HepG2 (cell line): ENCODE measurements around the gene GIPC3. TPM values are rescaled to one million over a fixed set of nuclear protein-coding genes. Genes with fewer than 3 reads are reported as not detected.
A peak's percentile ranks its signal among the peaks of the same experiment; 100 is the strongest.

ENCODE experiments used
- ATAC-seq: fragments of 200-7000 bp; cut with Tn5 transposase; 3 replicates; pipeline ENCODE4 v1.9.1; 2020; ENCODE audit warnings: mild to moderate bottlenecking, moderate library complexity
- BruUV-seq: library from RNA; stranded (reverse); fragments of 400-500 nt; replicated peaks from 2 replicates; lab custom pipeline; 2021; lab: Mats Ljungman, UMichigan
- CTCF ChIA-PET: fragments of 300-600 bp; formaldehyde crosslinking; extraction: SDS; loops from one replicate; lab custom pipeline; 2021; ENCODE audit warnings: low total read pairs, inconsistent platforms, low intra/inter-chr PET ratio; lab: Yijun Ruan, JAX
- POLR2A ChIA-PET: fragments of 350-600 bp; sonication (Branson Sonifier 250); formaldehyde crosslinking; loops from one replicate; lab custom pipeline; 2020; ENCODE audit warnings: antibody characterized with exemption, inconsistent platforms; lab: Yijun Ruan, JAX
- DNase-seq: peaks from one replicate; pipeline ENCODE4 v3.0.0-alpha.2; 2015; ENCODE audit warnings: low spot score
- FAIRE-seq: peaks from 3 replicates; lab custom pipeline; 2011; peaks lifted over from hg19 to GRCh38; lab: Jason Lieb, UNC
- H2AFZ ChIP-seq: one replicate; pipeline ENCODE4 v1.6.1; 2011; ENCODE audit warnings: low read length, inconsistent platforms
- H3K27ac ChIP-seq: fragments of 300-600 bp; 3 replicates; pipeline ENCODE4 v1.8.0; 2011; ENCODE audit warnings: mixed run types, mild to moderate bottlenecking, mixed read lengths, low read length, inconsistent platforms; ENCODE audit not compliant: insufficient read depth; ENCODE audit errors: extremely low read length
- H3K27me3 ChIP-seq, 2 experiments: fragments of 200-600 bp in 1 of 2; 2 replicates in 1 of 2; 3 replicates in 1 of 2; pipeline versions ENCODE4 v1.6.0 to v1.8.0; 2011; ENCODE audit warnings: low read length in 2 of 2, mild to moderate bottlenecking in 2 of 2, moderate library complexity in 2 of 2, inconsistent platforms in 1 of 2; ENCODE audit not compliant: insufficient read depth in 2 of 2, control insufficient read depth in 1 of 2
- H3K36me3 ChIP-seq, 2 experiments: fragments of 200-600 bp in 1 of 2; replicated peaks in 1 of 2; 2 replicates in 1 of 2; 3 replicates in 1 of 2; pipeline versions ENCODE4 v1.5.1 to v1.8.0; 2011; ENCODE audit warnings: low read length in 2 of 2, inconsistent platforms in 1 of 2; ENCODE audit not compliant: insufficient read depth in 2 of 2, control insufficient read depth in 1 of 2
- H3K4me1 ChIP-seq: 2 replicates; pipeline ENCODE4 v1.5.1; 2012; ENCODE audit warnings: low read length, inconsistent platforms; ENCODE audit not compliant: insufficient read depth
- H3K4me2 ChIP-seq: 2 replicates; pipeline ENCODE4 v1.6.0; 2011; ENCODE audit warnings: low read depth, low read length, inconsistent platforms
- H3K4me3 ChIP-seq, 3 experiments: fragments of 200-600 bp in 1 of 3; sonication (generic), shearing (Covaris generic) in 1 of 3; replicated peaks in 1 of 3; 2 replicates each; pipeline ENCODE4 v1.5.1; 2011 to 2016; ENCODE audit warnings: low read length in 3 of 3, inconsistent platforms in 2 of 3, low read depth in 2 of 3, mild to moderate bottlenecking in 2 of 3, control low read depth in 1 of 3, mixed read lengths in 1 of 3; ENCODE audit not compliant: insufficient read depth in 1 of 3
- H3K79me2 ChIP-seq: one replicate; pipeline ENCODE4 v1.6.1; 2011; ENCODE audit warnings: low read length, inconsistent platforms; ENCODE audit not compliant: insufficient read depth
- H3K9ac ChIP-seq: 2 replicates; pipeline ENCODE4 v1.6.0; 2011; ENCODE audit warnings: mild to moderate bottlenecking, low read depth, low read length, inconsistent platforms; ENCODE audit not compliant: insufficient read depth
- H3K9me3 ChIP-seq: 2 replicates; pipeline ENCODE4 v1.5.1; 2012; ENCODE audit warnings: mild to moderate bottlenecking, low read length
- H4K20me1 ChIP-seq: 2 replicates; pipeline ENCODE4 v1.6.0; 2011; ENCODE audit warnings: inconsistent platforms, mild to moderate bottlenecking, low read length, moderate library complexity; ENCODE audit not compliant: insufficient read depth
- CENPX ChIP-seq: sonication (generic); formaldehyde crosslinking; IDR thresholded peaks from 2 replicates; pipeline ENCODE4 v1.9.0; 2021; ENCODE audit warnings: mild to moderate bottlenecking, missing genetic modification reagents, moderate library complexity
- GABPB1 ChIP-seq: IDR thresholded peaks from 2 replicates; pipeline ENCODE4 v1.6.1; 2016; ENCODE audit warnings: mild to moderate bottlenecking, missing genetic modification reagents, moderate library complexity, missing compliant biosample characterization
- NFRKB ChIP-seq: fragments of 450-650 bp; IDR thresholded peaks from 2 replicates; pipeline ENCODE4 v1.6.1; 2017
- PRDM15 ChIP-seq: sonication (generic); formaldehyde crosslinking; IDR thresholded peaks from 2 replicates; pipeline ENCODE4 v1.4.0; 2020; ENCODE audit warnings: missing genetic modification reagents
- RAD51 ChIP-seq: fragments of 450-650 bp; IDR thresholded peaks from 2 replicates; pipeline ENCODE4 v1.6.1; 2016; ENCODE audit warnings: borderline replicate concordance
- WGBS: methylation state at CpG from one replicate; pipeline ENCODE4 v1.1.6; 2017; ENCODE audit warnings: low lambda C conversion rate; 5-methylcytosine and 5-hydroxymethylcytosine counted together
- in situ Hi-C: cut with HindIII; loops from 2 replicates; pipeline ENCODE4 v1.10.0; 2017; ENCODE audit warnings: low pct_unique_long_range_greater_than_20kb; ENCODE audit not compliant: extremely low pct_ligation_motif_present
- intact Hi-C: fragments of 100-400 bp; cut with micrococcal nuclease; formaldehyde crosslinking; loops from one replicate; pipeline ENCODE4 v1.10.0; 2022; ENCODE audit not compliant: unreplicated experiment
- polyA plus RNA-seq, 8 experiments: library from polyadenylated mRNA; depleted of rRNA in 3 of 8; stranded (reverse) in 7 of 8; unstranded in 1 of 8; fragments of >200 nt; fragmentation: Illumina TruSeq in 4 of 8; extraction: Trizol in 4 of 8; gene quantifications; 2 replicates each; pipeline versions ENCODE4 v1.2.1 to v1.2.3, GENCODE V29; 2011 to 2016; ENCODE audit warnings: low read depth in 4 of 8, missing spikeins in 1 of 8, mixed read lengths in 1 of 8; ENCODE audit not compliant: insufficient read depth in 1 of 8
- total RNA-seq, 5 experiments: library from RNA; depleted of rRNA; stranded (reverse); fragments of >200 nt; fragmentation: Illumina TruSeq; extraction: Trizol; gene quantifications; 2 replicates each; pipeline ENCODE4 v1.2.3, GENCODE V29; 2016; ENCODE audit warnings: low read depth in 1 of 5
- TF ChIP-seq, protein P1 (sequence below): fragments of 450-650 bp; IDR thresholded peaks from 2 replicates; pipeline ENCODE4 v1.6.1; 2016
- TF ChIP-seq, protein P2 (sequence below): sonication (generic); formaldehyde crosslinking; IDR thresholded peaks from 2 replicates; pipeline ENCODE4 v1.9.0; 2021; ENCODE audit warnings: mild to moderate bottlenecking, missing genetic modification reagents

Gene GIPC3
- total and polyA plus RNA-seq, 2 of the 13 experiments (the other 11 are each of a cell fraction or from before 2014, with no cell fraction given), result 0.05 TPM; not detected in 1

- Histone ChIP-seq H3K9ac (no peak overlapping the region), H3K4me2 (peak overlapping the region; percentile 77; the same call in 1 of the 2 replicates), H3K79me2 (no peaks in the 10 kb centered on the region), H3K27me3 (peaks cover 0 to 29% of the 10 kb centered on the region in 2 experiments; a peak in 2 of 5 replicates), H4K20me1 (no peaks in the 10 kb centered on the region), H3K27ac (no peak overlapping the region), H2AFZ (no peak overlapping the region), H3K36me3 (no peaks in the 10 kb centered on the region), H3K4me1 (peaks cover 48% of the 10 kb centered on the region), H3K9me3 (no peaks in the 10 kb centered on the region), H3K4me3 (peak overlapping the region in 1 of 3 experiments; percentile 59; a peak in 1 of 6 replicates)
- peak; percentile 26 for FAIRE-seq
- in situ Hi-C loops, result no loop called here
- BruUV-seq, result no TSS peak
- ATAC-seq, result no peak
- ChIA-PET POLR2A (no interaction called here), CTCF (no interaction called here)
- WGBS, result 57% methylated on average over 5 of the region's 5 CpGs
- no peak for DNase-seq
- intact Hi-C loops, result no loop called here
- 0 out of 2 replicates have a peak, but pooled peaks have one; percentile 8 for TF ChIP-seq RAD51
- no peak for TF ChIP-seq PRDM15 (CRISPR knock-in tag)
- TF ChIP-seq, protein P1, sequence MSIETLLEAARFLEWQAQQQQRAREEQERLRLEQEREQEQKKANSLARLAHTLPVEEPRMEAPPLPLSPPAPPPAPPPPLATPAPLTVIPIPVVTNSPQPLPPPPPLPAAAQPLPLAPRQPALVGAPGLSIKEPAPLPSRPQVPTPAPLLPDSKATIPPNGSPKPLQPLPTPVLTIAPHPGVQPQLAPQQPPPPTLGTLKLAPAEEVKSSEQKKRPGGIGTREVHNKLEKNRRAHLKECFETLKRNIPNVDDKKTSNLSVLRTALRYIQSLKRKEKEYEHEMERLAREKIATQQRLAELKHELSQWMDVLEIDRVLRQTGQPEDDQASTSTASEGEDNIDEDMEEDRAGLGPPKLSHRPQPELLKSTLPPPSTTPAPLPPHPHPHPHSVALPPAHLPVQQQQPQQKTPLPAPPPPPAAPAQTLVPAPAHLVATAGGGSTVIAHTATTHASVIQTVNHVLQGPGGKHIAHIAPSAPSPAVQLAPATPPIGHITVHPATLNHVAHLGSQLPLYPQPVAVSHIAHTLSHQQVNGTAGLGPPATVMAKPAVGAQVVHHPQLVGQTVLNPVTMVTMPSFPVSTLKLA, result peak; percentile 25; the same call in 1 of the 2 replicates
- TF ChIP-seq NFRKB, result 0 out of 2 replicates have a peak, but pooled peaks have one; percentile 26
- no peak for TF ChIP-seq GABPB1 (CRISPR knock-in tag)
- TF ChIP-seq, protein P2, sequence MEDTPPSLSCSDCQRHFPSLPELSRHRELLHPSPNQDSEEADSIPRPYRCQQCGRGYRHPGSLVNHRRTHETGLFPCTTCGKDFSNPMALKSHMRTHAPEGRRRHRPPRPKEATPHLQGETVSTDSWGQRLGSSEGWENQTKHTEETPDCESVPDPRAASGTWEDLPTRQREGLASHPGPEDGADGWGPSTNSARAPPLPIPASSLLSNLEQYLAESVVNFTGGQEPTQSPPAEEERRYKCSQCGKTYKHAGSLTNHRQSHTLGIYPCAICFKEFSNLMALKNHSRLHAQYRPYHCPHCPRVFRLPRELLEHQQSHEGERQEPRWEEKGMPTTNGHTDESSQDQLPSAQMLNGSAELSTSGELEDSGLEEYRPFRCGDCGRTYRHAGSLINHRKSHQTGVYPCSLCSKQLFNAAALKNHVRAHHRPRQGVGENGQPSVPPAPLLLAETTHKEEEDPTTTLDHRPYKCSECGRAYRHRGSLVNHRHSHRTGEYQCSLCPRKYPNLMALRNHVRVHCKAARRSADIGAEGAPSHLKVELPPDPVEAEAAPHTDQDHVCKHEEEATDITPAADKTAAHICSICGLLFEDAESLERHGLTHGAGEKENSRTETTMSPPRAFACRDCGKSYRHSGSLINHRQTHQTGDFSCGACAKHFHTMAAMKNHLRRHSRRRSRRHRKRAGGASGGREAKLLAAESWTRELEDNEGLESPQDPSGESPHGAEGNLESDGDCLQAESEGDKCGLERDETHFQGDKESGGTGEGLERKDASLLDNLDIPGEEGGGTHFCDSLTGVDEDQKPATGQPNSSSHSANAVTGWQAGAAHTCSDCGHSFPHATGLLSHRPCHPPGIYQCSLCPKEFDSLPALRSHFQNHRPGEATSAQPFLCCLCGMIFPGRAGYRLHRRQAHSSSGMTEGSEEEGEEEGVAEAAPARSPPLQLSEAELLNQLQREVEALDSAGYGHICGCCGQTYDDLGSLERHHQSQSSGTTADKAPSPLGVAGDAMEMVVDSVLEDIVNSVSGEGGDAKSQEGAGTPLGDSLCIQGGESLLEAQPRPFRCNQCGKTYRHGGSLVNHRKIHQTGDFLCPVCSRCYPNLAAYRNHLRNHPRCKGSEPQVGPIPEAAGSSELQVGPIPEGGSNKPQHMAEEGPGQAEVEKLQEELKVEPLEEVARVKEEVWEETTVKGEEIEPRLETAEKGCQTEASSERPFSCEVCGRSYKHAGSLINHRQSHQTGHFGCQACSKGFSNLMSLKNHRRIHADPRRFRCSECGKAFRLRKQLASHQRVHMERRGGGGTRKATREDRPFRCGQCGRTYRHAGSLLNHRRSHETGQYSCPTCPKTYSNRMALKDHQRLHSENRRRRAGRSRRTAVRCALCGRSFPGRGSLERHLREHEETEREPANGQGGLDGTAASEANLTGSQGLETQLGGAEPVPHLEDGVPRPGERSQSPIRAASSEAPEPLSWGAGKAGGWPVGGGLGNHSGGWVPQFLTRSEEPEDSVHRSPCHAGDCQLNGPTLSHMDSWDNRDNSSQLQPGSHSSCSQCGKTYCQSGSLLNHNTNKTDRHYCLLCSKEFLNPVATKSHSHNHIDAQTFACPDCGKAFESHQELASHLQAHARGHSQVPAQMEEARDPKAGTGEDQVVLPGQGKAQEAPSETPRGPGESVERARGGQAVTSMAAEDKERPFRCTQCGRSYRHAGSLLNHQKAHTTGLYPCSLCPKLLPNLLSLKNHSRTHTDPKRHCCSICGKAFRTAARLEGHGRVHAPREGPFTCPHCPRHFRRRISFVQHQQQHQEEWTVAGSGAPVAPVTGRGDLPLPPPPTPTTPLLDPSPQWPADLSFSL (CRISPR knock-in tag), result peak; percentile 61; the same call in 1 of the 2 replicates
- no peak for TF ChIP-seq CENPX
Observed at GRCh38 chr19:3605770-3606169, 20.5 kb downstream of the GIPC3 start.
